Epithelial cell of proximal tubule (primary cell): ENCODE measurements around the gene AKAP5. TPM values are rescaled to one million over a fixed set of nuclear protein-coding genes. Genes with fewer than 3 reads are reported as not detected.

Source experiments
- DNase-seq: peaks from one replicate; pipeline ENCODE4 v3.0.0-alpha.2; 2011; ENCODE audit warnings: low read depth
- H3K4me3 ChIP-seq: 2 replicates; pipeline ENCODE4 v1.5.1; 2011; ENCODE audit warnings: low read depth, mild to moderate bottlenecking, low read length
- total RNA-seq: library from RNA; depleted of rRNA; stranded (reverse); fragments of >200 nt; gene quantifications from 2 replicates; pipeline ENCODE4 v1.2.3, GENCODE V29; 2015
- TF ChIP-seq, protein P1 (sequence below): conservative IDR thresholded peaks from 2 replicates; pipeline ENCODE4 v1.5.1; 2012; ENCODE audit warnings: low read depth, mild to moderate bottlenecking, low read length

AKAP5 gene
- total RNA-seq, 1 donor from 2014 or later: 0.69 TPM

DNA sequence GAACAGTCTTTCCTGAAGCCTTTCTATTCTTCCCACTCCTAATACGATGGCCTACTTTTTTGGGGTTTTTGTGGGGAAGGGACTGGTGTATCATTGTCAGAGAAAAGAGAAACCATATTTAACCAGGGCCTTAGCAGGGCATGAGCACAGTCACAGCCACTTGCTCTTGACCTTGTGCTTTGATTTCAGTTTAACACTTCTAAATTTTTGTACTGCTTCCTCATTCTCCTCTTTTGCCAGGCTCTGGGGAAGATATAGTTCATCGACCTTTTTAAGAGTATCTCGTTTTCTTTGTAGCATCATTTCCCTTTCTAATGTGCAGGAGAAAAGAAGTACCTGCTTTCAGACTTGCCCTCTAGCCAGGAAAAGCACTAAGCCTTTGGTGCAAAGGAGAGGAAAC, 41.4 kb downstream of the AKAP5 start:
- H3K4me3 ChIP-seq: peak overlapping the region; percentile 34
- DNase-seq: no peak
- TF ChIP-seq, protein P1, sequence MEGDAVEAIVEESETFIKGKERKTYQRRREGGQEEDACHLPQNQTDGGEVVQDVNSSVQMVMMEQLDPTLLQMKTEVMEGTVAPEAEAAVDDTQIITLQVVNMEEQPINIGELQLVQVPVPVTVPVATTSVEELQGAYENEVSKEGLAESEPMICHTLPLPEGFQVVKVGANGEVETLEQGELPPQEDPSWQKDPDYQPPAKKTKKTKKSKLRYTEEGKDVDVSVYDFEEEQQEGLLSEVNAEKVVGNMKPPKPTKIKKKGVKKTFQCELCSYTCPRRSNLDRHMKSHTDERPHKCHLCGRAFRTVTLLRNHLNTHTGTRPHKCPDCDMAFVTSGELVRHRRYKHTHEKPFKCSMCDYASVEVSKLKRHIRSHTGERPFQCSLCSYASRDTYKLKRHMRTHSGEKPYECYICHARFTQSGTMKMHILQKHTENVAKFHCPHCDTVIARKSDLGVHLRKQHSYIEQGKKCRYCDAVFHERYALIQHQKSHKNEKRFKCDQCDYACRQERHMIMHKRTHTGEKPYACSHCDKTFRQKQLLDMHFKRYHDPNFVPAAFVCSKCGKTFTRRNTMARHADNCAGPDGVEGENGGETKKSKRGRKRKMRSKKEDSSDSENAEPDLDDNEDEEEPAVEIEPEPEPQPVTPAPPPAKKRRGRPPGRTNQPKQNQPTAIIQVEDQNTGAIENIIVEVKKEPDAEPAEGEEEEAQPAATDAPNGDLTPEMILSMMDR: no peak

DNA sequence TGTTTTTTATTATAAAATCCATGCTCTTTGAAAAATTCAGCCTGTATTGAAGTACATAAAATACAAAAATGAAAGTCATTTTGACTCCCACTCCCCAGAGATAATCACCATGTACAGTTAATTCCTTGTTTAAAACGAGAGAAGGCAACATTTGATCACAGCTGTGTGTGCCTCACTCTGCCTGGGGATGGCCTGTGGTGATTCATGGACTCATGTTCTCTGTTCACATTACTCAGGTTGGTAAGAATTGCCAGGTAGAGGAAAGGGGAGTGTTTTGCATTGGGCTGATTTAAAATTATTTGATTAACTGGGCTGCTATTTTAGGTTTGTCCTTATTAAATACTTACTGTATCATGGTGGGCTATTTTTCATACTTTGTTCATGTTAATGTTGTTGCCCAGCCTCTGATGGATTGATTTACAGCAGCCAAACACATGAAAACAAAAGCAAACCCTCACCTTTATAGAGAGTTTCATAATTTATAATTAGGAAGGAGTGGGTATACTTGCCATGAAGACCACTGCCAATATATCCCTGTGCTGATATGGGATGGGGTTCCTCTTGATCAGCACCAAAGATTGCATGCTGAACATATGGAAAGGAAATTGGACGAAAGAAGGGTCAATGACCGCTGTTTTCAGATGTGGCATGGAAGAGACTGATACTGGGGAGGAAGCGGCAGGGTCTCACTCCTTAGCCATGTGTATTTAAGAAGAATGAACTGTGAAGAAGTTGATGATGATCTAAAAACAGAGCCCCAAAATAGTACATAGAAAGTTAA, 42.3 kb downstream of the AKAP5 start:
- TF ChIP-seq, protein P1: no peak
- no peak for DNase-seq
- H3K4me3 ChIP-seq: peak overlapping the region; percentile 34

DNA sequence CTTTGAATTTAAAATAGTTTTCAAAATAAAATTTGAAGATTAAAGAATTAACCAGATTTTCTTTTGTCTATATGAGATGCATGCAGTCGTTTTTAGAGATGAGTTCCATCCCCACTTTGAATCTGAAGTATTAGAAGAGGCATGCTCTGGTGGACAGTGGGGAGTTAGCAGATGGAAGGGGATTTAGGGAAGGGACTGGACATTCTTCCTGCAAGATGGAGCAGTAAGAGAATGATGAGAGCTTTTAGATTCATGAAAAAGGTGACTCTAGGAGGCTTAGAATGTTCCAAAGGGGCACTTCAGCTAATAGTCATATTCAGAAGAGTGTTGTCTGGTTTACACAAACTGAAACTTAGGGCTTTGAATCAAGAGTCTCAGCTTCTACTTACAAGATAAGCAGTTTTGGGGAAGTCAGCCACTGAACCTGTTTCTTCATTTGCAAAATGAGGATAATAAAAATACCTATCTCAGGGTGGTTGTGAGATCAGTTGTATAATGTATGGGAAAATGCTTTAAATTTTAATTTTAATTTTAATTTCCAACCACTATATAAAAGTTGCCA, 43.0 kb downstream of the AKAP5 start:
- no peak overlapping the region for H3K4me3 ChIP-seq
- DNase-seq: no peak
- TF ChIP-seq, protein P1: no peak

DNA sequence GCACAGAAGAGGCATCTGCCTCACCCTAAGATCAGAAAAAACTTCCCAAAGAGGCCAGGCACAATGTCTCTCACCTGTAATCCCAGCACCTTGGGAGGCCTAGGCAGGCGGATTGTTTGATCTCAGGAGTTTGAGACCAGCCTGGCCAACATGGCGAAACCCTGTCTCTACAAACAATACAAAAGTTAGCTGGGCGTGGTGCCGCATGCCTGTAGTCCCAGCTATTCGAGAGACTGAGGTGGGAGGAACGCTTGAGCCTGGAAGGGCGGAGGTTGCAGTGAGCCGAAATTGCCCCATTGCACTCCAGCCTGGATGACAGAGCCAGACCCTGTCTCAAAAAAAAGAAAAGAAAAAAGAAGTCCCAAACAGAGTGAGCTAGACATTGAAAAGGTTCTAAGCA, 43.7 kb downstream of the AKAP5 start:
- H3K4me3 ChIP-seq: no peak overlapping the region
- TF ChIP-seq, protein P1: no peak
- DNase-seq: no peak

DNA sequence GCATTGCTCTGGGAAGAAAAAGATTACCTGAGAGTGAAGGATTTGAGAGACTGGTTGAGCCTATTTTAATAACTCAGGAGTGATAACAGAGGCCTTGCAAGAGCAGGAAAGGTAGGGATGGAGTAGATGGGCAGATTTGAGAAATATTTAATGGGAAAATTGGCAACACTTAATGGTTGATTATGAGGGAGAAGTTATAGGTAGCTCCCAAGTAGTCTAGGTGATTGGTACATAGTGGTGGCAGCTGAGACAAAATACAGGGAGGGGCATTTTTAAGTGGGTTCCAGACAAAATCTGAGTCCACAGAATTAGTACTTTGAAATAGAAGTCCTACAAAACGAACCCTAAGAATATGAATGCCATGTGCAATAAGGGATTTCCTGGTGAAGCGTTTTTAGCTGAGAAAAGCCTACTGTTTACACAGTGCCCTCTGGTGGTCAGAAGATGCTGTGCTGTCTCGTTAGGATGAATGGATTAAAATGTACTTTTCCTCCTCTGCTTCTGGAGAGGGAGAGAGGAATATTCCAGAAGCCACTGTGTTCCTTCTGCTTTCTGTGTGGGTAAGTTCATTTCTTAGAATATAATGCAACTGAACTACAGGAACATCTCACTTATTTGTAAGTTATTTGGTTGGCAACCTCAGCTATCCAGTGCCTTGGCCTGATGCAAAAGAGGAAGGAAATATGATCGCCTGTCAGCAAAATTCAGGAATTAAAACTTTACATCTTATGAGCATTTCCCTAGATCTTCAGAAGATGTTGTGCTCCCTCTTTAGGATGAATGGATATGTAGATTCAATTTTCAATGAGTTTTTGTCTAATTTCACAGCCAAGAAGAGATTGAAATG, 45.7 kb downstream of the AKAP5 start:
- no peak overlapping the region for H3K4me3 ChIP-seq
- TF ChIP-seq, protein P1: peak; percentile 86
- no peak for DNase-seq

DNA sequence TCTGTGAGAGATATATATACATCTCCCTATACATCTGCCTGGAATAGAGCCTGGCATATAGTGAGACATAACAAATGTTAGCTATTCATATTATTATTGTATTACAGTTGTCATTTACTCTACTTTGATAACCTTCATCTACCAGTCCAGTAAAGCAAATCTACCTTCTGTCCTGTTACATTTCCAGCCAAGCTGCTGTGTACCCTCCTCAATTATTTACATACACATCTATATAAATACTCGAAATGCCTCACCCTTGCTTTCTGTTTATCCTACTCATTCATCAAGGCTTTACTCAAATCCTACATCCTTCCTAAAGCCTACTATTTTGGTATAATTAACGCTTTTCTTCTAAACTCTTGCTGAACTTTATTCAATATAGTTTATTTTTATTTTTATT, 48.0 kb downstream of the AKAP5 start:
- TF ChIP-seq, protein P1: no peak
- no peak for DNase-seq

More for the DNA sequence above, 48.0 kb downstream of the AKAP5 start:
- H3K4me3 ChIP-seq: no peak overlapping the region
